ENCODE measurements around the gene PARD3B. TPM values are rescaled to one million over a fixed set of nuclear protein-coding genes. Genes with fewer than 3 reads are reported as not detected.

Gene PARD3B
- polyA plus RNA-seq, 3 donors, result not detected

GRCh38 chr2:205605638-205606304 is 1060.5 kb downstream of the PARD3B start:
- H2AFZ ChIP-seq (ENCODE audit: insufficient read depth, low read depth, low read length, poor library complexity, severe bottlenecking), result no peak overlapping the region
- H3K4me1 ChIP-seq (ENCODE audit: control insufficient read depth in 1 of 2, insufficient read depth in 2 of 2, low read length in 2 of 2), result no peaks in the 10 kb centered on the region
- no peaks in the 10 kb centered on the region for H3K36me3 ChIP-seq (replicated peaks in 1 of 2; ENCODE audit: control insufficient read depth in 1 of 2, insufficient read depth in 2 of 2, low read length in 2 of 2)
- DNase-seq, result no peak
- H3K9me3 Mint-ChIP-seq, result peaks cover 4 to 27% (median 18%) of the 10 kb centered on the region in 7 donors
- no peak overlapping the region for H3K4me2 ChIP-seq (replicated peaks; ENCODE audit: extremely low read depth, low read length, poor library complexity, severe bottlenecking)
- peaks cover 6 to 17% of the 10 kb centered on the region in 2 donors for H3K27me3 ChIP-seq (ENCODE audit: control insufficient read depth in 2 of 2, insufficient read depth in 2 of 2, low read length in 2 of 2)
- no peak overlapping the region for H3K9ac ChIP-seq (ENCODE audit: insufficient read depth, low read length, poor library complexity, severe bottlenecking)
- no peak for TF ChIP-seq CTCF (IDR thresholded peaks at IDR 0.05)
- no peak overlapping the region for H3K27ac Mint-ChIP-seq
- H3K79me2 ChIP-seq (ENCODE audit: insufficient read depth, low read length), result no peaks in the 10 kb centered on the region
- no peak overlapping the region for H3K4me3 ChIP-seq (replicated peaks in 1 of 3; ENCODE audit: low read depth in 2 of 3, low read length in 3 of 3)
- H3K27me3 Mint-ChIP-seq (ENCODE audit: low read depth in 3 of 3), result peaks cover 0 to 8% (median 3%) of the 10 kb centered on the region in 3 donors
- H3K36me3 Mint-ChIP-seq, result no peaks in the 10 kb centered on the region
- no peak overlapping the region for H3K4me3 Mint-ChIP-seq
- no peak overlapping the region for H3K27ac ChIP-seq (ENCODE audit: low read depth in 1 of 2, low read length in 2 of 2)
- WGBS (ENCODE audit: insufficient coverage), result 98% methylated on average over 8 of the region's 11 CpGs
- no peaks in the 10 kb centered on the region for H4K20me1 ChIP-seq (ENCODE audit: insufficient read depth, low read length)
- H3K4me1 Mint-ChIP-seq, result no peaks in the 10 kb centered on the region
- H3K9me3 ChIP-seq (replicated peaks in 1 of 2; ENCODE audit: control insufficient read depth in 1 of 2, insufficient read depth in 1 of 2, low read length in 2 of 2), result peaks cover 0 to 12% of the 10 kb centered on the region in 2 donors
- intact Hi-C loops (cut with micrococcal nuclease), result no loop called here

DNA sequence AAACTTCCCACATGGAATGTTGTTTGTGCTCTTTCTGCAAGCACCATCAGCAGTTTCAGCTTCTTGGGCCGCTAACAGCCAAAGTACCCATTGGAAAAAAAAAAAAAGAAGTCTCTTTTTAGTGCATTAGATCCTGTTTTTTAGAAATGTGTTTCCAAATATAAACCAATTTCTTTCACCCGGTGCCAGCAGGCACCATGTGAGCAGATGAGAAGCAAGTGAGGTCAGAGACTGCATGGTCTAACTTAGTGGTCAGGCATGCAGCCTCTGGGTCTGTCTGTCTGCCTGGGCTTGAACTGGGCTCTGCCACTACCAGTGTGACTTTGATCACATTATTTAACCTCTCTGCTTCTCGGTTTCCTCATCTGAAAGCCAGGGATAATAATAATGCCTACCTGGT is 1061.9 kb downstream of the PARD3B start:
- DNase-seq, result no peak
- H3K4me3 Mint-ChIP-seq, result no peak overlapping the region
- H3K36me3 Mint-ChIP-seq, result no peaks in the 10 kb centered on the region
- Histone ChIP-seq H3K79me2 (ENCODE audit: insufficient read depth, low read length) (no peaks in the 10 kb centered on the region), H2AFZ (ENCODE audit: insufficient read depth, low read depth, low read length, poor library complexity, severe bottlenecking) (no peak overlapping the region), H3K4me2 (replicated peaks; ENCODE audit: extremely low read depth, low read length, poor library complexity, severe bottlenecking) (no peak overlapping the region), H3K27me3 (ENCODE audit: control insufficient read depth in 2 of 2, insufficient read depth in 2 of 2, low read length in 2 of 2) (peaks cover 7 to 20% of the 10 kb centered on the region in 2 donors), H3K9me3 (replicated peaks in 1 of 2; ENCODE audit: control insufficient read depth in 1 of 2, insufficient read depth in 1 of 2, low read length in 2 of 2) (peaks cover 0 to 12% of the 10 kb centered on the region in 2 donors), H4K20me1 (ENCODE audit: insufficient read depth, low read length) (no peaks in the 10 kb centered on the region), H3K36me3 (replicated peaks in 1 of 2; ENCODE audit: control insufficient read depth in 1 of 2, insufficient read depth in 2 of 2, low read length in 2 of 2) (no peaks in the 10 kb centered on the region), H3K4me3 (replicated peaks in 1 of 3; ENCODE audit: low read depth in 2 of 3, low read length in 3 of 3) (no peak overlapping the region), H3K27ac (ENCODE audit: low read depth in 1 of 2, low read length in 2 of 2) (no peak overlapping the region), H3K9ac (ENCODE audit: insufficient read depth, low read length, poor library complexity, severe bottlenecking) (no peak overlapping the region), H3K4me1 (ENCODE audit: control insufficient read depth in 1 of 2, insufficient read depth in 2 of 2, low read length in 2 of 2) (no peaks in the 10 kb centered on the region)
- 60% methylated on average over 1 of the region's 3 CpGs for WGBS (ENCODE audit: insufficient coverage)
- H3K27ac Mint-ChIP-seq, result no peak overlapping the region
- no peak for TF ChIP-seq CTCF (IDR thresholded peaks at IDR 0.05)
- H3K27me3 Mint-ChIP-seq (ENCODE audit: low read depth in 3 of 3), result peaks cover 0 to 18% (median 8%) of the 10 kb centered on the region in 3 donors
- H3K4me1 Mint-ChIP-seq, result no peaks in the 10 kb centered on the region
- peaks cover 4 to 19% (median 14%) of the 10 kb centered on the region in 7 donors for H3K9me3 Mint-ChIP-seq
- intact Hi-C loops (cut with micrococcal nuclease), result no loop called here

Data from CD14-positive monocyte (primary cell).